Measurements from ENCODE around the gene LPAR3. TPM values are rescaled to one million over a fixed set of nuclear protein-coding genes. Genes with fewer than 3 reads are reported as not detected.

LPAR3 gene
- total RNA-seq, 1 donor from 2014 or later: 2.4 TPM

DNA sequence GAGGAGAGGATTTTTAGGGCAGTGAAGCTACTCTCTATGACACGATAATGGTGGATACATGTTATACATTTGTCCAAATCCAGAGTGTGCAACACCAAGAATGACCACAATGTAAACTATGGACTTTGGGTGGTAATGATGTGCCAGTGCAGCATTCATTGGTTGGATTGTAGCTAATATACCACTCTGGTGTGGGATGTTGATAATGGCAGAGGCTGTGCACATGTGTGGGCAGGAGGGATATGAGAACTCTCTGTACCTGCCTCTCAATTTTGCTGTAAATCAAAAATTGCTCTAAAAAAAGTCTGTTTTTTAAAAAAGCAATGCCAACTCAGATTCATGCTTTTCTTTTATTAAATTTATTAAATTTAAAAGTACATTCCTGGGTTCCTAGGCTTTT lies 27.2 kb upstream of the LPAR3 start:
- Histone ChIP-seq H3K9ac (no peak overlapping the region), H3K9me3 (ENCODE audit: low read depth) (no peaks in the 10 kb centered on the region), H4K20me1 (ENCODE audit: low read depth) (no peaks in the 10 kb centered on the region), H3K4me1 (peaks cover 4% of the 10 kb centered on the region), H3F3A (ENCODE audit: low read depth) (no peaks in the 10 kb centered on the region), H3K4me2 (no peak overlapping the region), H3K36me3 (no peaks in the 10 kb centered on the region), H3K27ac (no peak overlapping the region), H2AFZ (replicated peaks) (no peak overlapping the region), H3K4me3 (no peak overlapping the region), H3K27me3 (no peaks in the 10 kb centered on the region), H3K79me2 (ENCODE audit: low read depth) (no peaks in the 10 kb centered on the region)
- H3K27ac Mint-ChIP-seq: no peak overlapping the region
- H3K4me3 Mint-ChIP-seq: no peak overlapping the region
- no peaks in the 10 kb centered on the region for H3K9me3 Mint-ChIP-seq
- DNase-seq (ENCODE audit: low spot score): no peak
- no peak for TF ChIP-seq EZH2phosphoT487 (IDR thresholded peaks at IDR 0.05)
- no peak for TF ChIP-seq EZH2 (IDR thresholded peaks at IDR 0.05)
- TF ChIP-seq, protein P1, sequence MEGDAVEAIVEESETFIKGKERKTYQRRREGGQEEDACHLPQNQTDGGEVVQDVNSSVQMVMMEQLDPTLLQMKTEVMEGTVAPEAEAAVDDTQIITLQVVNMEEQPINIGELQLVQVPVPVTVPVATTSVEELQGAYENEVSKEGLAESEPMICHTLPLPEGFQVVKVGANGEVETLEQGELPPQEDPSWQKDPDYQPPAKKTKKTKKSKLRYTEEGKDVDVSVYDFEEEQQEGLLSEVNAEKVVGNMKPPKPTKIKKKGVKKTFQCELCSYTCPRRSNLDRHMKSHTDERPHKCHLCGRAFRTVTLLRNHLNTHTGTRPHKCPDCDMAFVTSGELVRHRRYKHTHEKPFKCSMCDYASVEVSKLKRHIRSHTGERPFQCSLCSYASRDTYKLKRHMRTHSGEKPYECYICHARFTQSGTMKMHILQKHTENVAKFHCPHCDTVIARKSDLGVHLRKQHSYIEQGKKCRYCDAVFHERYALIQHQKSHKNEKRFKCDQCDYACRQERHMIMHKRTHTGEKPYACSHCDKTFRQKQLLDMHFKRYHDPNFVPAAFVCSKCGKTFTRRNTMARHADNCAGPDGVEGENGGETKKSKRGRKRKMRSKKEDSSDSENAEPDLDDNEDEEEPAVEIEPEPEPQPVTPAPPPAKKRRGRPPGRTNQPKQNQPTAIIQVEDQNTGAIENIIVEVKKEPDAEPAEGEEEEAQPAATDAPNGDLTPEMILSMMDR (IDR thresholded peaks at IDR 0.05): no peak
- no peaks in the 10 kb centered on the region for H3K36me3 Mint-ChIP-seq
- H3K27me3 Mint-ChIP-seq (ENCODE audit: insufficient read depth, low read depth): peaks cover 2% of the 10 kb centered on the region
- peaks cover 3% of the 10 kb centered on the region for H3K4me1 Mint-ChIP-seq

DNA sequence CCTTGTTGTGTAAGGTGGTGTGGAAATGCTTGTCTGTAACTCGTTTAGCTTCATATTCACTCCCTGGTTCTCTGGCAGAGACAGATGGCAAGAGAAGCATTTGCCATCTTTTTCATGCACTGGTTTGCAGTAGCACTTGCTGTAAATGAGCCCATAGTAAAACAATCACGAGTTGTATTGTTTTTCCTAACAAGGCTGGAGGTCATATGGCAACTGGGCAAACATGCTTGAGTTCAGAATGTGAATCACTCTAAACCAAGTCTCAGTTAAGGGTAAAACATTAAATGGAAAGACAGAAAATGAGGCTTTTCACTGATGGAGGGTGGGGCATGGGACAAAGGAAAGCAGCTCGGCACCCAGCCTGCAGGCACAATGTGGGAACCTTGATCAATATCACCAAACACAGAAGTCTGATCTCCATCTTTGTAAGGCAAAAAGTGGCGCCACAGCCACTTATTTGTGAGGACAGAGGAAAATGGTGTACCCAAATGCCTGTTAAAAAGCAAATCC lies 26.5 kb upstream of the LPAR3 start:
- TF ChIP-seq EZH2phosphoT487 (IDR thresholded peaks at IDR 0.05): no peak
- TF ChIP-seq, protein P1 (IDR thresholded peaks at IDR 0.05): no peak
- TF ChIP-seq EZH2 (IDR thresholded peaks at IDR 0.05): no peak
- H3K4me2 ChIP-seq: no peak overlapping the region
- H3F3A ChIP-seq (ENCODE audit: low read depth): no peaks in the 10 kb centered on the region
- peaks cover 4% of the 10 kb centered on the region for H3K4me1 ChIP-seq
- Mint-ChIP-seq H3K27me3 (ENCODE audit: insufficient read depth, low read depth) (peaks cover 2% of the 10 kb centered on the region), H3K9me3 (no peaks in the 10 kb centered on the region), H3K36me3 (no peaks in the 10 kb centered on the region), H3K4me3 (no peak overlapping the region), H3K4me1 (peaks cover 3% of the 10 kb centered on the region), H3K27ac (no peak overlapping the region)
- no peaks in the 10 kb centered on the region for H3K36me3 ChIP-seq
- H4K20me1 ChIP-seq (ENCODE audit: low read depth): no peaks in the 10 kb centered on the region
- no peaks in the 10 kb centered on the region for H3K9me3 ChIP-seq (ENCODE audit: low read depth)
- H2AFZ ChIP-seq (replicated peaks): peak overlapping the region; percentile 85
- H3K79me2 ChIP-seq (ENCODE audit: low read depth): no peaks in the 10 kb centered on the region
- no peak for DNase-seq (ENCODE audit: low spot score)
- H3K9ac ChIP-seq: no peak overlapping the region
- no peaks in the 10 kb centered on the region for H3K27me3 ChIP-seq
- no peak overlapping the region for H3K27ac ChIP-seq
- no peak overlapping the region for H3K4me3 ChIP-seq

DNA sequence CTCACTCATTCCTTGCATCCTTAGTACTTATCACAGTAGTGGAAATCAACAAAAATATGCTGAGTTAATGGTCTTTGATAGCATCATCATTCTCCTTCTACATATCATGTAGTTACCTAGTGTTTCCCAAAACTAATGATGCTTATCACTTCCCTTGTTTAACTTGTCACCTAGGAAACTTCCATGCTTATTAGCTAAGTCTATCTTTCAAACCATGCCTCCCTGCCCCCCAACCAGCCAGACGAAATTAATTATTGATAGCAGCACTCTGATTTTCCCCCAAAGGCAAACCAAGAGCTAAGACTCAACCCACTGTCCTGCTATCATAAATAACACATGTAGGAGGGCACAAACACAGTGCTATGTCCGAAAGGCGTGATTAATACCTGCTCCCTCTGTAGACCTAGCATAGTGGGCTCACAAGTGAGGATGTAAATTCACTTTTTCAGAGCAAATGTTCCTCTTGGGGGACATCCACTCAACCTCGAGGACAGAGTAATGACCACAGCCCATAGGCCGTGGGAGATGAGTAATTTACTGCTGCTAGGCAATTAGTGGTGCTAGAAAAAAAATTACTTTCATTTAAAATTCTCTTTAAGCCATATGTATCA lies 25.8 kb upstream of the LPAR3 start:
- no peak overlapping the region for H3K27ac Mint-ChIP-seq
- Histone ChIP-seq H3K4me1 (peaks cover 4% of the 10 kb centered on the region), H3K9ac (no peak overlapping the region), H3K9me3 (ENCODE audit: low read depth) (no peaks in the 10 kb centered on the region), H3K27me3 (no peaks in the 10 kb centered on the region), H3K27ac (no peak overlapping the region), H3K4me2 (no peak overlapping the region), H2AFZ (replicated peaks) (peak overlapping the region; percentile 85), H3F3A (ENCODE audit: low read depth) (no peaks in the 10 kb centered on the region), H3K4me3 (no peak overlapping the region), H4K20me1 (ENCODE audit: low read depth) (no peaks in the 10 kb centered on the region), H3K79me2 (ENCODE audit: low read depth) (no peaks in the 10 kb centered on the region), H3K36me3 (no peaks in the 10 kb centered on the region)
- H3K4me1 Mint-ChIP-seq: peaks cover 3% of the 10 kb centered on the region
- H3K36me3 Mint-ChIP-seq: no peaks in the 10 kb centered on the region
- H3K9me3 Mint-ChIP-seq: no peaks in the 10 kb centered on the region
- no peak overlapping the region for H3K4me3 Mint-ChIP-seq
- TF ChIP-seq, protein P1 (IDR thresholded peaks at IDR 0.05): no peak
- TF ChIP-seq EZH2 (IDR thresholded peaks at IDR 0.05): no peak
- no peak for TF ChIP-seq EZH2phosphoT487 (IDR thresholded peaks at IDR 0.05)
- no peak for DNase-seq (ENCODE audit: low spot score)
- peaks cover 2% of the 10 kb centered on the region for H3K27me3 Mint-ChIP-seq (ENCODE audit: insufficient read depth, low read depth)
